HG03039 (cell line): ENCODE results near the gene TTC9C.
A peak's percentile ranks its signal among the peaks of the same experiment; 100 is the strongest.
"Not testable (repeated sequence)": the region's sequence is repeated elsewhere in the genome, so short reads cannot be mapped to it uniquely, and the experiment has no call there.

Experiments used
- ATAC-seq: cut with Tn5 transposase; IDR thresholded peaks from one replicate; pipeline ENCODE4 v1.9.1; 2021; ENCODE audit warnings: mild to moderate bottlenecking, moderate library complexity; ENCODE audit not compliant: unreplicated experiment

TTC9C gene, protein sequence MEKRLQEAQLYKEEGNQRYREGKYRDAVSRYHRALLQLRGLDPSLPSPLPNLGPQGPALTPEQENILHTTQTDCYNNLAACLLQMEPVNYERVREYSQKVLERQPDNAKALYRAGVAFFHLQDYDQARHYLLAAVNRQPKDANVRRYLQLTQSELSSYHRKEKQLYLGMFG

DNA sequence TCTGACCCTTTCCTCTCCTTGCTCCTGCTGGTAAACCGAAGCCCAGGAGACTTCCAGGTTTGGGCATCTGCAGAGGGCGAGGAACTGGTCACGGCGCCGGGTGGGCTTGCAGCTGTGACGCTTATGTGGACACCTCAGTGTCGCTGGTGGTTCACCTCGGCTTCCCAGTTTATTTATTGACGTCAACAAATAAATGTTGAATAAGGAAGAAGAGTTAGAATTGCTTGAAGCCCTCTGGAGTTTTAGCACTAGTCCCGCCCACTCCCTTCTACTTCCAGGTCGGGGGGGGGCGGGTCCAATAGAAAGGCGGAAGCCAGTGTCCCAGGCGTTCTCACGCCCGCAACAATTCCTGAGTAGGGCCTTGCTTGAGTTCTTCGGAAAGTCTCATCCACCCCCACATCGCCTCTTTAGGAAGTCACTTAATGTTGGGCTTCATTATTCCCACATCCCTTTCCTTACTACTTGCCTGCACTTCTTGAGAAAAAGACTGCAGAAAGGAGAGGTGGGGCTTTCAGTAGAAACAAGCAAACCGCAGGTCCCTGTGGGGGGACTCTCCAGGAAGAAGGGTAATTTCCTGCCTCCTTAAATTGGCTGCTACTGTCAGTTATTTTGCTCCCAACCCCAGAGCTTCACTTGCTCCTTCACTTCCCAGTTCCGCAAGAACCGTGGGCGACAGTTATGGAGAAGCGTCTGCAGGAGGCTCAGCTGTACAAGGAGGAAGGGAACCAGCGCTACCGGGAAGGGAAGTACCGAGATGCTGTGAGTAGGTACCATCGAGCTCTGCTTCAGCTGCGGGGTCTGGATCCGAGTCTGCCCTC, at the start of gene TTC9C:
Gene TTC9C (plus strand): TSS at position 316 of the 818 bp plus-strand sequence. CDS start 363 bp downstream, at position 679.
- peak; percentile 16 for ATAC-seq

DNA sequence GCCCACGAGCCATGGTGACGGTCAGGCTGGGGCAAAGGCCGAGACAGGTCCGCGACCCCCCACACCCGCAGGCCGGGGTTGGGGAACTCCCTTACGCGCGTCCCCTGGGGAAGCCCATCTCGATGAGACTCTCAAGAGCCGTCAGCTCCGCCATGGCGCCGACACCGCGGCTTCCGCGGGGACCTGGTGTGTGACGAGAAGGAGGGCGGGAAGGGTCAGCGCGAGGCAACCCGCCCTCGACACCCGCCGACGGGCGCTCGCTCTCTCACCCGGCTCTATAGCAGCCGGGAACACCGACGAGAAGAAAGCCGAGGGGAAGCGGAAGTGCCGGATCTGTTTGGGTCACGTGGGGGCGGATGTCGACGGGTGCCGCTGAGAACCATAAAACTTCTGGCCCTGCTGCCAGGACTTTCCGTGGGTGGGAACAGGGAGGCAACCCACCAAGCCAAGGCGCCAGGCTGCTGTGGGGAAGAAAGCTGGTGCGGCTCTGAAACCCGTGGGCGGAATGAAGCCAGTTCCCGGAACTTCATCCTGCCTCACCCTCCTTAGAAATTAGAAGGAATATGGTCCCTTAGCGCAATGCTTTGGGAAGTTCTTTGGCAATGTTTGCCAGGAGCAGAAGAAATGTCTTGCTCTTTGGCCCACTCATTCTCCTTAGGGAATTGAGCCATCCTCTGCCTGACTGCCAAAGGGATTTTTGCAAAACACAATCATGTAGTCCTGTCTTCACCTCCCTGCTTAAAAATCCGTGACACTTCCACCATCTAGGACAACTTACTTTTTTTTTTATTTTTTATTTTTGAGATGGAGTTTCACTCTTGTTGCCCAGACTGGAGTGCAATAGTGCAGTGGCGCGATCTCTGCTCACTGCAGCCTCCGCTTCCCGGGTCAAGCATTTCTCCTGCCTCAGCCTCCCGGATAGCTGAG, 49.3 kb upstream of the TTC9C start, which contains the start of gene UBXN1:
Gene UBXN1 (minus strand): TSS at position 304 of the 927 bp plus-strand sequence. CDS start 150 bp downstream, at position 154.
- peak; percentile 51 for ATAC-seq

- no peak for ATAC-seq
These were observed 47.5 kb upstream of the TTC9C start for GRCh38 chr11:62680825-62681240.

- ATAC-seq: no peak
These were observed 45.8 kb upstream of the TTC9C start for GRCh38 chr11:62682518-62682917.

DNA sequence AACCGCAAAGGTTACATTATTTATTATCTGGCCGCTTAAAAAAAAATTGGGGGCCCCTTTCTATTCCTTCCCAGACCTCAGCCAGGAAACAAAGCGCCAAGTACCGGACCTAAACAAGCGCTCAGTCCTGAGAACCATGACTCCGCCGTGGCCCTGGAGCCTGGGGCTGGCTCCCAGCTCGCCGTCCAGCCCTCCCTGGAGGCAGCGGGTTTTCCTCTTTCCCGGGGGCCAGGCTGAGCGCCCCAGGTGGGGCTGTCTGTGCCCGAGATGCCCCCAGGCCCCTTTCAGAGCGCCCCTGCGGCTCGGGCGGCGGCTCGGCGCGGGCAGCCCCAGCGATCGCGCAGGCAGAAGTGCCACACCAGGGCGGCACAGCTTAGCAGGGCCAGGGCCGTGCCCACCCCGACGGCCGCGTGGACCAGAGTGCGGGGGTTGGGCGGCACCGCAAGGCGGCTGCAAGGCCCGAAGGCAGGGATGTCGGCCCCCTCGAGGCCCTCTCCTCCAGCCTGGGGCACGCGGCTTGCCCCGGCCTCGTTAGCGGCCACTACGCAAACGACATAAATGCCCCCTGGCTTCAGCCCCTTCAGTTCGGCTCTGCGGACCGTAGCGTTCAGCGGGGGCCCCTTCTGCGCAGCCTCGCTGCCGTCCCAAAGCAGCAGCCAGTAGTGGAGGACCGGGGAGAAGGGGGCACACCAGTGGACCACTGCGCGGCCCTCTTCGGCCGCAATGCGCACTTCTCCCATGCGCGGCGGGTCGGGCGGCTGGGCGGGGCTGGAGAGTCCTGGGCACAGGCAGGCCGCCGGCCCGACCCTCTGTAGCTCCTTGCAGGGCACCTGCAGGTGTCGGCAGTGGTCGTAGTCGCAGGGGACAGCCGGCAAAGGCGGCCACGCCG, 40.5 kb upstream of the TTC9C start:
- ATAC-seq: no peak

DNA sequence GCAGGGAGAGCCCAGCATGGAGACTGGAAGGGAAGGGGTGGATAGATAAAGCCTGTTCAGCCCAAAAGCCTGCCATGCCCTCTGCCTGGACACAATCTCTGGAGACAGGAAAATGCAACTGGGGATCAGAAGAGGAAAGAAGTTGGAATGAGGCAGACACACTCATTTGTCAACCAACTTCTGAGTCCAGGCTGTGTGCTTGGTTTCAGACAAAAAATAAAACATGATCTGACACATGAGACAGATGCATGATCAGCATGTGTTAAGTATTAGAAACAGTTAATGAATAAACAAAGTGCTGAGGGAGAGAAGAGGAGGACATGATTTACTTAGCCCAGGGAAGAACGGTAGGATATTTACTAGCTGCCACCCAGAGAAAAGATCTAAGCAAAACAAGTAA, 39.8 kb upstream of the TTC9C start:
- ATAC-seq: no peak

DNA sequence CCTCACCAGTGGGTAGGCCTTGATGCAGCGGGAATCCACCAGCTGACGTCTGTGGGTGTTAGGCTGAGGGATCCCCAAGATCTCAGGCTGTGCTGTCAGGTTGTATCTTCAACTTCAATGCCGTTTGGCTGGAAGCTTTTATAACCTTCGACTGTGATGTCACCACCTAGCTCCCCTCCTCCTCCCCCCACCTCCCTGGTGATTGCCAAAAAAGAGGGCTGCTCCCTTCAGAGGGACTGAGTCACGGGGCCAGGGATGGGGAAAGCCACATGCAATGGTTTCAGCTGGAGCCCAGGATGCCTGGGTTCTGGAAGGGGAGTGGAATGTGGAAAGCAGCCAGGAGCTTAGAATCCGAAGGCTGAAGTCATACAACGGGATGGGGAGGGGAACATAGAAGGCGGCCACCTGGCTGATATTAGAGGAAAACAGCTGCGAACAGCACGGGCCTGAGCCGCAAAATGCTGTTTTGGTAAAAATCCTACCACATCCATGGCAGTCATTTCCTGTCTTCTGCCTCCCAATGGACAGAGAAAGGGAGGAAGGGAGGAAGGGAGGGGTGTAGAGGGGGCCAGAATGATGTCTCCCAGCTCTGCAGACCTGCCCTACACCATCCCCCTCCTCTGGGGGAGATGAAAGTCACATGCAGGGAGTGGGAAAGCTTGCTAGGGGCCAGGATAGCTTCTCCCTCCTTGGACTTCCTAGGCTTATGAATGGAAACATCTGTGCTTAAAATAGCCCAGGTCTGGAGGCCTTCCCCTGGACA, 38.7 kb upstream of the TTC9C start, which contains the start of gene LRRN4CL:
Gene LRRN4CL (minus strand): TSS at position 110 of the 763 bp plus-strand sequence. CDS start 1,022 bp downstream, outside the sequence.
- ATAC-seq: no peak

DNA sequence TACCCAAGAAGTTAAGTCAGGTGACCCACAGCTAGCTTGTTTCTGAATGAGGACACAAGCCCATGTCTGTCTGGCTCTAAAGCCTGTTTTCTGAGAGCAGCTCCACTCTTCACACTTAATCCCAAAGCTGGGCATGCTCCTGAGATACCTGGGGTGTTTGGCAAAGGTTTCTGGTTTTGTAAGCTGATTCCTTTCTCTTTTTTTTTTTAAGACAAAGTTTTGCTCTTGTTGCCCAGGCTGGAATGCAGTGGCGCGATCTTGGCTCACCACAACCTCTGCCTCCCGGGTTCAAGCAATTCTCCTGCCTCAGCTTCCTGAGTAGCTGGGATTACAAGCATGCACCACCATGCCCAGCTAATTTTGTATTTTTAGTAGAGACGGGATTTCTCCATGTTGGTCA, 34.7 kb upstream of the TTC9C start:
- ATAC-seq: not testable (repeated sequence)

GRCh38 chr11:62694455-62695167, 33.7 kb upstream of the TTC9C start:
- ATAC-seq: no peak

DNA sequence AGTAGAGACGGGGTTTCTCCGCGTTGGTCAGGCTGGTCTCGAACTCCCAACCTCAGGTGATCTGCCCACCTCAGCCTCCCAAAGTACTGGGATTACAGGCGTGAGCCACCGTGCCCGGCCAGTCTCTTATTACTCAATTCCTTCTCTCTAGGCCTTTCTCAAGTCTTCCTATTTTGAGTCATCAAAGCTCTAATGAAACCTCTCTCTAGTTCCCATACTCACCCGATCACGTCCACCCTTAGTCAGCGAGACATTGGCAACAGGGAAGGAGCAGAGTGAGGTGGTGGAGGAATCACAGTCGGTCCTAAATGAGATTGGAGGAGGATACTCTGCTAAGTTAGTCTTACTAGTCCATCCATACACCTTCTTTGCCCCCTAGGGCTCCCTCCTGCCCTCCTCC, 26.0 kb upstream of the TTC9C start:
- no peak for ATAC-seq

DNA sequence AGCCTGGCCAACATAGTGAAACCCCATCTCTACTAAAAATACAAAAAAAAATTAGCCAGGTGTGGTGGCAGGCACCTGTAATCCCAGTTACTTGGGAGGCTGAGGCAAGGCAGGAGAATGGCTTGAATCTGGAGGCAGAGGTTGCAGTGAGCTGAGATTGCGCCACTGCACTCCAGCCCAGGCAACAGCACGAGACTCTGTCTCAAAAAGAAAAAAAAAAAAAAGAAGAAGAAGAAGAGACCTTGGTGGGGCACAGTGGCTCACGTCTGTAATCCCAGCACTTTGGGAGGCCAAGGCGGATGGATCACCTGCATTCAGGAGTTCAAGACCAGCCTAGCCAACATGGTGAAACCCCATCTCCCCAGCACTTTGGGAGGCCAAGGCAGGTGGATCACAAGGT, 24.4 kb upstream of the TTC9C start:
- not testable (repeated sequence) for ATAC-seq

GRCh38 chr11:62705413-62705812, 22.9 kb upstream of the TTC9C start:
- ATAC-seq: no peak

- peak; percentile 53 for ATAC-seq
These were observed 22.1 kb upstream of the TTC9C start for GRCh38 chr11:62705880-62706849.

GRCh38 chr11:62706850-62707247, 21.4 kb upstream of the TTC9C start:
- no peak for ATAC-seq

- no peak for ATAC-seq
These were observed 20.9 kb upstream of the TTC9C start, which contains the start of the genes BSCL2 and GNG3 for GRCh38 chr11:62707277-62707861. BSCL2 (minus strand) TSS chr11:62707424; CDS start chr11:62707195, 229 bp downstream. GNG3 (plus strand) TSS chr11:62707676; CDS start chr11:62708296, 620 bp downstream.

GRCh38 chr11:62708392-62708791, 19.9 kb upstream of the TTC9C start:
- no peak for ATAC-seq

GRCh38 chr11:62708793-62709192, 19.5 kb upstream of the TTC9C start:
- no peak for ATAC-seq
